Loucy (cell line): ENCODE results near the gene TRAF3IP3.
A peak's percentile ranks its signal among the peaks of the same experiment; 100 is the strongest.

Experiments
- H2AFZ ChIP-seq: fragments of 200-600 bp; sonication (generic); 2 replicates; pipeline ENCODE4 v1.6.0; 2016; ENCODE audit warnings: antibody characterized with exemption, mild to moderate bottlenecking, low read length, moderate library complexity
- H3F3A ChIP-seq: fragments of 200-600 bp; 2 replicates; pipeline ENCODE4 v1.6.0; 2016; ENCODE audit warnings: antibody characterized with exemption, low read depth, mild to moderate bottlenecking
- H3K27me3 ChIP-seq: fragments of 200-600 bp; sonication (generic); 2 replicates; pipeline ENCODE4 v1.6.1; 2014; ENCODE audit warnings: low read length, mild to moderate bottlenecking; ENCODE audit not compliant: insufficient read depth, poor library complexity, severe bottlenecking
- H3K36me3 ChIP-seq: fragments of 200-600 bp; sonication (generic); 2 replicates; pipeline ENCODE4 v1.6.1; 2016; ENCODE audit warnings: low read length; ENCODE audit not compliant: insufficient read depth
- H3K4me1 ChIP-seq: fragments of 200-600 bp; sonication (generic); 2 replicates; pipeline ENCODE4 v1.5.1; 2014; ENCODE audit warnings: low read length, mild to moderate bottlenecking; ENCODE audit not compliant: insufficient read depth, poor library complexity, severe bottlenecking
- H3K4me2 ChIP-seq: fragments of 200-600 bp; sonication (generic); 2 replicates; pipeline ENCODE4 v1.6.0; 2014; ENCODE audit warnings: antibody characterized with exemption, low read length, low read depth, mild to moderate bottlenecking; ENCODE audit not compliant: poor library complexity, severe bottlenecking
- H3K4me3 ChIP-seq: fragments of 200-600 bp; sonication (generic); 2 replicates; pipeline ENCODE4 v1.5.1; 2014; ENCODE audit warnings: low read length, mild to moderate bottlenecking, mixed read lengths; ENCODE audit not compliant: poor library complexity, severe bottlenecking
- H3K79me2 ChIP-seq: fragments of 200-600 bp; sonication (generic); 2 replicates; pipeline ENCODE4 v1.6.1; 2014; ENCODE audit warnings: low read length; ENCODE audit not compliant: insufficient read depth
- H3K9ac ChIP-seq: fragments of 200-600 bp; sonication (generic); 2 replicates; pipeline ENCODE4 v1.6.0; 2014; ENCODE audit warnings: mild to moderate bottlenecking, low read depth, low read length, moderate library complexity; ENCODE audit not compliant: poor library complexity, severe bottlenecking
- H3K9me2 ChIP-seq: fragments of 200-600 bp; sonication (generic); replicated peaks from 2 replicates; pipeline ENCODE4 v1.6.1; 2016; ENCODE audit warnings: low read depth, low read length, mixed read lengths
- H3K9me3 ChIP-seq: fragments of 200-600 bp; sonication (generic); 2 replicates; pipeline ENCODE4 v1.6.1; 2014; ENCODE audit warnings: mild to moderate bottlenecking, antibody characterized with exemption, low read length, low read depth; ENCODE audit not compliant: insufficient read depth
- H4K20me1 ChIP-seq: fragments of 200-600 bp; sonication (generic); 2 replicates; pipeline ENCODE4 v1.6.0; 2014; ENCODE audit warnings: antibody characterized with exemption, low read length, mild to moderate bottlenecking; ENCODE audit not compliant: insufficient read depth, poor library complexity, severe bottlenecking
- CTCF ChIP-seq: fragments of 200-600 bp; sonication (generic); conservative IDR thresholded peaks from 2 replicates; pipeline ENCODE4 v1.5.1; 2014; ENCODE audit warnings: mild to moderate bottlenecking, antibody characterized with exemption, low read length
- EZH2phosphoT487 ChIP-seq: fragments of 200-600 bp; IDR thresholded peaks from 2 replicates; pipeline ENCODE4 v1.6.1; 2018; ENCODE audit warnings: antibody characterized with exemption, mild to moderate bottlenecking, moderate library complexity, borderline replicate concordance

The TRAF3IP3 gene

GRCh38 chr1:209823143-209824041, 67.5 kb downstream of the TRAF3IP3 start:
- H3K4me1 ChIP-seq = peaks cover 3% of the 10 kb centered on the region
- H3K9me3 ChIP-seq = no peaks in the 10 kb centered on the region
- H3K9ac ChIP-seq = no peak overlapping the region
- H3F3A ChIP-seq = no peaks in the 10 kb centered on the region
- H3K4me3 ChIP-seq = peak overlapping the region; percentile 22
- no peaks in the 10 kb centered on the region for H4K20me1 ChIP-seq
- peak overlapping the region; percentile 43 for H3K4me2 ChIP-seq
- H2AFZ ChIP-seq = peak overlapping the region; percentile 91
- TF ChIP-seq EZH2phosphoT487 (no peak), CTCF (peak; percentile 85)
- H3K27me3 ChIP-seq = no peaks in the 10 kb centered on the region
- peaks cover 6% of the 10 kb centered on the region for H3K79me2 ChIP-seq
- H3K9me2 ChIP-seq = no peaks in the 10 kb centered on the region
- H3K36me3 ChIP-seq = no peaks in the 10 kb centered on the region

DNA sequence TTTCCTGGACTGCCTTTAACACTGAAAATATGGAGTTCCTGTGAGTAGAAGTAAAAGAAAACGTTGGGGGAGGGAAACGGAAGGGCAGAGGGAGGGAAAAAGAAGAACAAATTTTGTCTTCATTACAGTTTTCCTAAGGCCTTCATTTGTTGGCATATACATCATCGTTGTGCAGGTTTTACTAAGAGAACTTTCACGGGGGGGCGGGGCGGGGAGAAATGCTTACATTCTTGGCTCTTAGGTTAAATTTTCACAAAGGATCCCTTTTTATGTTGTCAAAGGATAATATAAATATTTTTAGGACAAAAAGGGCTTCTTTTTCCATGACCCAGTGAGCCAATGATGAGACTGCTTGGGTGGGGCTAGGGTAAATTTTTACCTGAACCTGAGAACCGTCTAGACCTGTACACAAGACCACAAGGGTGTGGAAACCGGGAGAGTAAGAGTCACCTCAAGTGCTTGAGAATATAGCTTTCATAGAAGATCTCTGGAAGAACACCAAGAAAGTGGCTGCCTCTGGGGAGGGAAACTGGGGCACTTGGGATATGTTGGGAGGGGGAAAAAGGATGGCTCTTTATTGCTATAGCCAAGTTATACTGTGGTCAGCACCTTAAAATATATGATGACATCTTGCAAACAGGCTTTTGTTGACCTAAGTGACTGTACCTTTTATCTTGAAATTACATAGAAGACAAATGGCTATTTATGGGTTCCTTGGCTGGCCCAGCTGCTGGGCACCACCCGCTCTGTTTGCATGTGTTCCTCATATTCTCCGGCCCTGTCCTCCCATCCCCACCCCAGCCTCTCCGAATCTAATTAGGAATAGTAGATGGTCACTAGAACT, 70.0 kb downstream of the TRAF3IP3 start:
- peaks cover 16% of the 10 kb centered on the region for H3K4me1 ChIP-seq
- H3K27me3 ChIP-seq = no peaks in the 10 kb centered on the region
- H3K4me2 ChIP-seq = no peak overlapping the region
- no peak overlapping the region for H2AFZ ChIP-seq
- H3K9me2 ChIP-seq = no peaks in the 10 kb centered on the region
- H3K9me3 ChIP-seq = no peaks in the 10 kb centered on the region
- H3K4me3 ChIP-seq = no peak overlapping the region
- H3F3A ChIP-seq = no peaks in the 10 kb centered on the region
- H3K79me2 ChIP-seq = peaks cover 25% of the 10 kb centered on the region
- TF ChIP-seq EZH2phosphoT487 (no peak), CTCF (no peak)
- H3K36me3 ChIP-seq = 0 out of 2 replicates have a peak, but pooled peaks cover 4% of the 10 kb centered on the region
- H3K9ac ChIP-seq = no peak overlapping the region
- H4K20me1 ChIP-seq = peaks cover 11% of the 10 kb centered on the region

DNA sequence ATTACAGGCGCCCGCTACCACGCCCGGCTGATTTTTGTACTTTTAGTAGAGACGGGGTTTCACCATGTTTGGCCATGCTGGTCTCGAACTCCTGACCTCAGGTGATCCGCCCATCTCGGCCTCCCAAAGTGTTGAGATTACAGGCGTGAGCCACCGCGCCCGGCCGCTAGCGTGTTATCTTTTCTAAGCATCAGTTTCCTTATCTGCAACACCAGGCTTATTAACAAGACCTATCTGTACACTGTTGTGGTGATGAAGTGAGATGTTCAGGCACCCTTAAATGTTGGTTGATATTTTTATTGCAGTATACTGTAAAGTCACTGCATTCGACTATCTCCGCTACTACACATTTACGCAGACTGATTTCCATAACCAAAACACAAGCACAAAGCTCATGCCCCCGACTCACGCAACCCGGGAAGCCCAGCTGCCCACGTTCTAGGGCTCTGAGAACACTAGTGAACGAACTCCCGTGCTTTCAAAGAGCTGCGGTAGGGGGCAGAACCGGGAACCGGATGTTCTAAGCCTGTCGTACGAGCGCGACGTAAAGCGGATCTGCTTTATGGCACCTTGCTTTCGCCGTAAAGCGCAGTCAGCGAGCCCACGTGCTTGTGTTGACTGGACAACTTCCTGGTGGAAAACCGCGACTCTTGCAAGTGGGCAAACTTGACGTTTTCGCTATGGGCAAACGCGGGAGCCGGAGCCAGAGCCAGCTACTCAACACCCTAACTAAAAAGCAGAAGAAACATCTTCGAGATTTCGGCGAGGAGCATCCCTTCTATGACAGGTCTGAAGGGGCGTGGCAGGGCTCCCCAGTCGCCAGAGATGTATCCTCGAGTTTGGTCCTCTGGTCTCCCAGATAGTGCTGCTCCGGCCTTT, 71.8 kb downstream of the TRAF3IP3 start, which contains the start of gene UTP25:
TSS of gene UTP25 (plus strand) at position 589 of the 879 bp plus-strand sequence. CDS start at position 681, 92 bp downstream.
- peaks cover 17% of the 10 kb centered on the region for H3K4me1 ChIP-seq
- peaks cover 25% of the 10 kb centered on the region for H3K79me2 ChIP-seq
- peak; percentile 63 for TF ChIP-seq CTCF
- TF ChIP-seq EZH2phosphoT487 = no peak
- H3K27me3 ChIP-seq = no peaks in the 10 kb centered on the region
- H3K4me3 ChIP-seq = peak within 1 kb of the TSS; percentile 97
- peaks cover 10% of the 10 kb centered on the region; the same call in 1 of the 2 replicates for H3K36me3 ChIP-seq
- H2AFZ ChIP-seq = peak within 1 kb of the TSS; percentile 98
- H3K9ac ChIP-seq = peak within 1 kb of the TSS; percentile 80
- H4K20me1 ChIP-seq = peaks cover 11% of the 10 kb centered on the region
- H3K9me3 ChIP-seq = no peaks in the 10 kb centered on the region
- no peaks in the 10 kb centered on the region for H3K9me2 ChIP-seq
- H3K4me2 ChIP-seq = peak within 1 kb of the TSS; percentile 73
- H3F3A ChIP-seq = no peaks in the 10 kb centered on the region
